Mesendoderm (in vitro differentiated cells): ENCODE data around the gene TTC8.

ENCODE experiments used
- DNase-seq: peaks from one replicate; pipeline ENCODE4 v3.0.0; 2013
- H2AK5ac ChIP-seq: 2 replicates; pipeline ENCODE4 v1.6.1; 2013; ENCODE audit warnings: low read length, inconsistent platforms
- H2BK120ac ChIP-seq: 2 replicates; pipeline ENCODE4 v1.6.1; 2013; ENCODE audit warnings: low read depth, mild to moderate bottlenecking, low read length, moderate library complexity, mixed read lengths
- H2BK15ac ChIP-seq: replicated peaks from 2 replicates; pipeline ENCODE4 v1.6.1; 2013; ENCODE audit warnings: low read depth, mild to moderate bottlenecking, moderate library complexity
- H2BK5ac ChIP-seq: 2 replicates; pipeline ENCODE4 v1.6.1; 2013; ENCODE audit warnings: low read length, inconsistent platforms
- H3K18ac ChIP-seq: 2 replicates; pipeline ENCODE4 v1.6.1; 2013; ENCODE audit warnings: mild to moderate bottlenecking, low read length, mixed read lengths
- H3K23ac ChIP-seq: one replicate; pipeline ENCODE4 v1.6.1; 2013; ENCODE audit warnings: low read length
- H3K27ac ChIP-seq: 2 replicates; pipeline ENCODE4 v1.5.1; 2013; ENCODE audit warnings: low read depth, mild to moderate bottlenecking, inconsistent platforms, low read length, moderate library complexity
- H3K27me3 ChIP-seq: 2 replicates; pipeline ENCODE4 v1.6.1; 2013; ENCODE audit warnings: low read length, control low read depth, mild to moderate bottlenecking, inconsistent platforms; ENCODE audit not compliant: insufficient read depth, poor library complexity
- H3K36me3 ChIP-seq: 2 replicates; pipeline ENCODE4 v1.6.1; 2013; ENCODE audit warnings: low read length, inconsistent platforms; ENCODE audit not compliant: control insufficient read depth, insufficient read depth
- H3K4ac ChIP-seq: one replicate; pipeline ENCODE4 v1.6.1; 2013; ENCODE audit warnings: low read depth, mild to moderate bottlenecking, low read length, moderate library complexity
- H3K4me1 ChIP-seq: 2 replicates; pipeline ENCODE4 v1.6.1; 2013; ENCODE audit warnings: low read depth, low read length, inconsistent platforms; ENCODE audit not compliant: control insufficient read depth
- H3K4me2 ChIP-seq: 2 replicates; pipeline ENCODE4 v1.6.1; 2013; ENCODE audit warnings: low read length
- H3K4me3 ChIP-seq: 2 replicates; pipeline ENCODE4 v1.5.1; 2013; ENCODE audit warnings: mild to moderate bottlenecking, low read length
- H3K56ac ChIP-seq: one replicate; pipeline ENCODE4 v1.6.1; 2013; ENCODE audit warnings: low read length
- H3K79me1 ChIP-seq: 2 replicates; pipeline ENCODE4 v1.6.1; 2013; ENCODE audit warnings: low read length, inconsistent platforms
- H3K79me2 ChIP-seq: 2 replicates; pipeline ENCODE4 v1.6.1; 2013; ENCODE audit warnings: mild to moderate bottlenecking, low read length; ENCODE audit not compliant: control insufficient read depth, insufficient read depth
- H3K9ac ChIP-seq: 2 replicates; pipeline ENCODE4 v1.6.1; 2013; ENCODE audit warnings: low read length, inconsistent platforms
- H4K5ac ChIP-seq: one replicate; pipeline ENCODE4 v1.6.1; 2013; ENCODE audit warnings: low read length
- H4K8ac ChIP-seq: one replicate; pipeline ENCODE4 v1.6.1; 2013; ENCODE audit warnings: low read depth, mild to moderate bottlenecking, control low read depth, low read length, moderate library complexity
- WGBS: extraction: QIAGEN DNeasy Blood & Tissue Kit; methylation state at CpG from one replicate; pipeline ENCODE4 v1.1.7; 2013; ENCODE audit warnings: low lambda C conversion rate, missing lambda C conversion rate; ENCODE audit not compliant: insufficient coverage; ENCODE audit errors: extremely low coverage; 5-methylcytosine and 5-hydroxymethylcytosine counted together

The TTC8 gene

DNA sequence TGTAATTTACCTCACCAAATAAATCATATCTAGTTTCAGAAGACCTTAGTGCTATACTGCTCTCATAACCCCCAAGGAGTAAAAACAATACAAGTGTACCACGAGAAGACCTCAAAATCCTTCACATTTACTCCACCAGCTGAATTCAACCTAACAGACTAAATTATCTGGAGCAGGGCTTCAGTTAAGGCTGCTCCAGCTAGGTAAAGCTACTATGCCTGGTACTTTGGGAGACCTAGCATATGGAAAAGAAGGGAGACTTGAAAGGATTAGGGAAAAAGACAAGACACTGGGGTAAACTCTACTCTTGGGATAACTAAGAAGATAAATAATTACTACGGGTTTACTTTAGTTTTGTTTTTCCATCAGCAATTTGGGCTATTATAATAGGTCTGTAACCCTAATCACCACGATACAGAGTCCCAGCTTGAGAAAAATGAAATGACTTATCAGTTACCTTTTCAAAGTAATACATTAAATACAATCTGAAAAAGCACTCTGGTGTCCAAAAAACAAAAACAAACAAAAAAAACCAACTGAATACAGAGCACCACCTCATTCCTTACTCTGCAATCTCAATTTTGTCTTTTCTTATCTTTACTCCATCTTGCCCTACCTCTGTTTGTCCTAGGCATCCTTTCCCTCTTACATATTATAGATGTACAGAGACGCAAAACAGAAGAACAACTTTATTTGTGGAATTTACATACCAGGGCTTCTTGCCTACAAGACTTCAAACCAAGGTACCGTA lies 33.8 kb upstream of the TTC8 start:
- no peak overlapping the region for H2BK120ac ChIP-seq
- H3K27ac ChIP-seq = no peak overlapping the region
- no peak overlapping the region for H3K4me3 ChIP-seq
- WGBS = no CpG with 5 or more reads among the region's 5 CpGs
- H4K5ac ChIP-seq = no peak overlapping the region
- H3K4me1 ChIP-seq = no peaks in the 10 kb centered on the region
- H4K8ac ChIP-seq = no peak overlapping the region
- H3K9ac ChIP-seq = no peak overlapping the region
- H3K56ac ChIP-seq = no peak overlapping the region
- no peak for DNase-seq
- no peak overlapping the region for H2BK5ac ChIP-seq
- H3K27me3 ChIP-seq = peaks cover 16% of the 10 kb centered on the region
- no peaks in the 10 kb centered on the region for H3K79me2 ChIP-seq
- H3K79me1 ChIP-seq = no peaks in the 10 kb centered on the region
- H3K4ac ChIP-seq = no peak overlapping the region
- H3K23ac ChIP-seq = no peak overlapping the region
- H3K36me3 ChIP-seq = no peaks in the 10 kb centered on the region
- no peak overlapping the region for H3K4me2 ChIP-seq
- no peak overlapping the region for H2BK15ac ChIP-seq
- H3K18ac ChIP-seq = no peak overlapping the region
- no peak overlapping the region for H2AK5ac ChIP-seq

GRCh38 chr14:88791252-88791621 lies 33.2 kb upstream of the TTC8 start:
- no peak overlapping the region for H2BK15ac ChIP-seq
- no peak overlapping the region for H3K4me2 ChIP-seq
- no peak overlapping the region for H2BK5ac ChIP-seq
- no peak overlapping the region for H3K18ac ChIP-seq
- H3K9ac ChIP-seq = no peak overlapping the region
- no peak overlapping the region for H4K5ac ChIP-seq
- DNase-seq = no peak
- no peak overlapping the region for H2BK120ac ChIP-seq
- H3K4me3 ChIP-seq = no peak overlapping the region
- H3K23ac ChIP-seq = no peak overlapping the region
- H3K27ac ChIP-seq = no peak overlapping the region
- H2AK5ac ChIP-seq = no peak overlapping the region
- no CpG with 5 or more reads among the region's 3 CpGs for WGBS
- no peak overlapping the region for H4K8ac ChIP-seq
- H3K4me1 ChIP-seq = no peaks in the 10 kb centered on the region
- peaks cover 16% of the 10 kb centered on the region for H3K27me3 ChIP-seq
- no peak overlapping the region for H3K4ac ChIP-seq
- H3K36me3 ChIP-seq = no peaks in the 10 kb centered on the region
- no peaks in the 10 kb centered on the region for H3K79me2 ChIP-seq
- H3K79me1 ChIP-seq = no peaks in the 10 kb centered on the region
- no peak overlapping the region for H3K56ac ChIP-seq

DNA sequence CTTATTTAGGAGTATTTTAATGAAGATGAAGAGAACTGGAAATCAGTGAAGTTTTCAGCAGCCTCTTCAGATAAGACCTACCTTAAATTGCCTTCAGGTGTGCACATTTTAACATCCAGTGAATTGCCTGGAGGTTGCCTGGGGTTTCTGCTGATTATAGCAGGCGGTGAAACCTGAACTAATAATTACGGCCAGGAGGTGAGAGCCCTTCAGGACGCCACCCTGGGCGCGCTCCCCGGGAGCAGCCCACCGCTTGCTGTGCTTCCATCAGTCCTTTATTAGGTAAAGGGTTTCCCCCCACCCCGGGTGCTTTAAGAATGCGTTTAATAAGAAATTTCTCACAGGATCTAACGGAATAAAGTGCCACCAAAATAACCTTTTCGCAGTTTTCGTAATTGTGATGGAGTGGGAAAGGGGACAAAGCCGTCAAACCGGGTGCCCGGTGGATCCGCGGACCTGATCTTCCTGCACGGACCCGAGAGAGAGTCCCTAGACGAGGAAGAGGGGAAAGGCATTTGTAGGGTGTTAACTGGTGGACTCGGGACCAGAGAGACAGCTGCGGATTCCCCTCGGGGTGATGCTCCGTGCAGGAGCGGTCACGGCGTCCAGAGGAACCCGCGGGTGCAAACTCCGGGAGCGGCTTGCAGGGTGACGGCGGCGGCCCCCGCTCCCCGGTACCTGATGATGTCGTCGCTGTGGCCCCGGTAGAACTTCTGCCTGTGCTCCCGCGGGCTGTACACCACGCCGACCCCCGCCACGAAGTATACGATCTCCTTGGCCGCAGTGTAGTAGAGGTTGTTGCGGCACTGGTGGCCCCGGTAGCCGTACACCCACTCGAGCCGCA lies 32.6 kb upstream of the TTC8 start:
- Histone ChIP-seq H3K9ac (no peak overlapping the region), H3K79me2 (no peaks in the 10 kb centered on the region), H3K27ac (no peak overlapping the region), H4K5ac (no peak overlapping the region), H2AK5ac (no peak overlapping the region), H2BK5ac (no peak overlapping the region), H3K4ac (no peak overlapping the region), H3K56ac (peak overlapping the region; percentile 30), H3K4me3 (peak overlapping the region; percentile 20), H2BK120ac (no peak overlapping the region), H2BK15ac (no peak overlapping the region), H4K8ac (no peak overlapping the region), H3K79me1 (no peaks in the 10 kb centered on the region), H3K4me1 (no peaks in the 10 kb centered on the region), H3K27me3 (peaks cover 16% of the 10 kb centered on the region), H3K4me2 (peak overlapping the region; percentile 46), H3K23ac (peak overlapping the region; percentile 97), H3K36me3 (no peaks in the 10 kb centered on the region), H3K18ac (no peak overlapping the region)
- DNase-seq = peak; percentile 6
- no CpG with 5 or more reads among the region's 52 CpGs for WGBS

- H2BK5ac ChIP-seq = no peak within 1 kb of the TSS
- no peak within 1 kb of the TSS for H2AK5ac ChIP-seq
- no peak within 1 kb of the TSS for H3K4ac ChIP-seq
- H3K79me2 ChIP-seq = no peaks in the 10 kb centered on the region
- H3K9ac ChIP-seq = peak within 1 kb of the TSS; percentile 51
- peak within 1 kb of the TSS; percentile 25 for H3K4me3 ChIP-seq
- H3K18ac ChIP-seq = no peak within 1 kb of the TSS
- H2BK15ac ChIP-seq = no peak within 1 kb of the TSS
- no peaks in the 10 kb centered on the region for H3K36me3 ChIP-seq
- H3K4me2 ChIP-seq = peak within 1 kb of the TSS; percentile 59
- H3K56ac ChIP-seq = peak within 1 kb of the TSS; percentile 74
- H4K8ac ChIP-seq = no peak within 1 kb of the TSS
- DNase-seq = peak; percentile 64
- peak within 1 kb of the TSS; percentile 97 for H3K23ac ChIP-seq
- no peak within 1 kb of the TSS for H4K5ac ChIP-seq
- WGBS = no CpG with 5 or more reads among the region's 111 CpGs
- no peak within 1 kb of the TSS for H2BK120ac ChIP-seq
- H3K4me1 ChIP-seq = no peaks in the 10 kb centered on the region
- H3K79me1 ChIP-seq = no peaks in the 10 kb centered on the region
- H3K27ac ChIP-seq = no peak within 1 kb of the TSS
- peaks cover 16% of the 10 kb centered on the region for H3K27me3 ChIP-seq
These were observed 31.8 kb upstream of the TTC8 start, which contains the start of gene EML5 for GRCh38 chr14:88792473-88793258. Gene EML5 (minus strand): TSS chr14:88792953. CDS start chr14:88792503, 450 bp downstream.

DNA sequence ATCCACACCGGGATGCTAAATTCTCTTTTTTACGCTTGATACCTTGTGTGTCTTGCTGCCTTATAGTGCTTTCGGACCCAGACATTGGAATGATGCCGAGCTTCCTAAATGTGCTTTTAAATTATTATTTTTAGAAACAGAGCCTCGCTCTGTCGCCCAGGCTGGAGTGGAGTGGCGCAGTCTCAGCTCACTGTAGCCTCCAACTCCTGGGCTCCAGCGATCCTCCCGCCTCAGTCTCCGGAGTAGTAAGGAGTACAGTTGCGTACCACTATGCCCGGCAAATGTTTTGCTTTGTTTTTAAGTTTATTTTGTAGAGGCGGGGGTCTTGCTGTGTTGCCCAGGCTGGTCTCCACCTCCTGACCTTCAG lies 31.2 kb upstream of the TTC8 start:
- Histone ChIP-seq H3K18ac (no peak overlapping the region), H3K56ac (no peak overlapping the region), H4K5ac (no peak overlapping the region), H2BK5ac (no peak overlapping the region), H3K27ac (no peak overlapping the region), H3K4me2 (peak overlapping the region; percentile 59), H2AK5ac (no peak overlapping the region), H3K79me2 (no peaks in the 10 kb centered on the region), H4K8ac (no peak overlapping the region), H3K27me3 (peaks cover 16% of the 10 kb centered on the region), H3K4me1 (no peaks in the 10 kb centered on the region), H2BK120ac (no peak overlapping the region), H3K4me3 (no peak overlapping the region), H3K23ac (no peak overlapping the region), H3K79me1 (no peaks in the 10 kb centered on the region), H2BK15ac (no peak overlapping the region), H3K36me3 (no peaks in the 10 kb centered on the region), H3K9ac (no peak overlapping the region), H3K4ac (no peak overlapping the region)
- no peak for DNase-seq
- no CpG with 5 or more reads among the region's 13 CpGs for WGBS
